ENCODE results near the gene CEP112. TPM values are rescaled to one million over a fixed set of nuclear protein-coding genes. Genes with fewer than 3 reads are reported as not detected.
"Not testable (repeated sequence)": the region's sequence is repeated elsewhere in the genome, so short reads cannot be mapped to it uniquely, and the experiment has no call there.

Gene CEP112
- total RNA-seq, 1 experiment from 2014 or later: 2.8 TPM

GRCh38 chr17:65739034-65739433, 452.9 kb downstream of the CEP112 start:
- DNase-seq (ENCODE audit: low read depth): no peak

GRCh38 chr17:65737451-65737850, 454.5 kb downstream of the CEP112 start:
- no peak for DNase-seq (ENCODE audit: low read depth)

- DNase-seq (ENCODE audit: low read depth): no peak
Observed at GRCh38 chr17:65733314-65733713, 458.6 kb downstream of the CEP112 start.

GRCh38 chr17:65732667-65733066, 459.3 kb downstream of the CEP112 start:
- DNase-seq (ENCODE audit: low read depth): not testable (repeated sequence)

- DNase-seq (ENCODE audit: low read depth): no peak
Observed at GRCh38 chr17:65730711-65731169, 461.2 kb downstream of the CEP112 start.

GRCh38 chr17:65729207-65729606, 462.7 kb downstream of the CEP112 start:
- no peak for DNase-seq (ENCODE audit: low read depth)

GRCh38 chr17:65727832-65728231, 464.1 kb downstream of the CEP112 start:
- DNase-seq (ENCODE audit: low read depth): no peak

- no peak for DNase-seq (ENCODE audit: low read depth)
Observed at GRCh38 chr17:65727246-65727645, 464.7 kb downstream of the CEP112 start.

GRCh38 chr17:65723431-65724151, 468.3 kb downstream of the CEP112 start:
- no peak for DNase-seq (ENCODE audit: low read depth)

- DNase-seq (ENCODE audit: low read depth): no peak
Observed at GRCh38 chr17:65718601-65719000, 473.3 kb downstream of the CEP112 start.

GRCh38 chr17:65712383-65713267, 479.3 kb downstream of the CEP112 start:
- DNase-seq (ENCODE audit: low read depth): no peak

GRCh38 chr17:65711671-65712276, 480.2 kb downstream of the CEP112 start:
- DNase-seq (ENCODE audit: low read depth): no peak

- no peak for DNase-seq (ENCODE audit: low read depth)
Observed at GRCh38 chr17:65707780-65708179, 484.2 kb downstream of the CEP112 start.

- DNase-seq (ENCODE audit: low read depth): no peak
Observed at GRCh38 chr17:65704731-65705130, 487.2 kb downstream of the CEP112 start.

GRCh38 chr17:65703891-65704290, 488.0 kb downstream of the CEP112 start:
- no peak for DNase-seq (ENCODE audit: low read depth)

- DNase-seq (ENCODE audit: low read depth): no peak
Observed at GRCh38 chr17:65699459-65699858, 492.5 kb downstream of the CEP112 start.

GRCh38 chr17:65698381-65699061, 493.4 kb downstream of the CEP112 start:
- DNase-seq (ENCODE audit: low read depth): peak; percentile 20

- DNase-seq (ENCODE audit: low read depth): no peak
Observed at GRCh38 chr17:65697661-65698060, 494.3 kb downstream of the CEP112 start.

- peak; percentile 22 for DNase-seq (ENCODE audit: low read depth)
Observed at GRCh38 chr17:65696739-65697394, 495.1 kb downstream of the CEP112 start.

GRCh38 chr17:65694601-65695000, 497.3 kb downstream of the CEP112 start:
- no peak for DNase-seq (ENCODE audit: low read depth)

GRCh38 chr17:65690626-65691310, 501.2 kb downstream of the CEP112 start:
- no peak for DNase-seq (ENCODE audit: low read depth)
